Calu3 (cell line): ENCODE data around the gene ACSM2A. TPM values are rescaled to one million over a fixed set of nuclear protein-coding genes. Genes with fewer than 3 reads are reported as not detected.
"Not testable (repeated sequence)": the region's sequence is repeated elsewhere in the genome, so short reads cannot be mapped to it uniquely, and the experiment has no call there.

Source experiments
- BruUV-seq: library from RNA; stranded (reverse); fragments of 400-500 nt; replicated peaks from 2 replicates; lab custom pipeline; 2021; lab: Mats Ljungman, UMichigan
- CTCF ChIA-PET: fragments of 300-600 bp; sonication (Branson Sonifier 250); formaldehyde crosslinking; loops from one replicate; lab custom pipeline; 2022; ENCODE audit warnings: antibody characterized with exemption; lab: Charles Lee
- DNase-seq: peaks from one replicate; pipeline ENCODE4 v3.0.0; 2022
- H3K27ac Mint-ChIP-seq: one replicate; pipeline ENCODE4 v1.8.0; 2022; ENCODE audit warnings: mixed read lengths; ENCODE audit not compliant: unreplicated experiment
- H3K27me3 Mint-ChIP-seq: one replicate; pipeline ENCODE4 v1.8.0; 2022; ENCODE audit warnings: mixed read lengths; ENCODE audit not compliant: unreplicated experiment
- H3K36me3 Mint-ChIP-seq: one replicate; pipeline ENCODE4 v1.8.0; 2022; ENCODE audit warnings: mild to moderate bottlenecking, moderate library complexity, mixed read lengths; ENCODE audit not compliant: insufficient read depth, unreplicated experiment
- H3K4me1 Mint-ChIP-seq: one replicate; pipeline ENCODE4 v1.8.0; 2022; ENCODE audit warnings: mild to moderate bottlenecking, low read depth, mixed read lengths; ENCODE audit not compliant: unreplicated experiment
- H3K4me3 Mint-ChIP-seq: one replicate; pipeline ENCODE4 v1.8.0; 2022; ENCODE audit warnings: mild to moderate bottlenecking, low read depth, moderate library complexity, mixed read lengths; ENCODE audit not compliant: unreplicated experiment
- H3K9me3 Mint-ChIP-seq: one replicate; pipeline ENCODE4 v1.8.0; 2022; ENCODE audit warnings: low read depth, mixed read lengths; ENCODE audit not compliant: unreplicated experiment
- CTCF ChIP-seq: fragments of 200-600 bp; IDR thresholded peaks from one replicate; pipeline ENCODE4 v1.8.0; 2022; ENCODE audit warnings: antibody characterized with exemption; ENCODE audit not compliant: unreplicated experiment
- intact Hi-C: fragments of 100-400 bp; cut with micrococcal nuclease; formaldehyde crosslinking; loops from one replicate; pipeline ENCODE4 v1.10.0; 2022; ENCODE audit not compliant: unreplicated experiment
- total RNA-seq: library from RNA; stranded (reverse); gene quantifications from 2 replicates; pipeline ENCODE4 v1.2.3, GENCODE V29; 2022

Gene ACSM2A
- total RNA-seq, 1 experiment from 2014 or later, result not detected

- peaks cover 39% of the 10 kb centered on the region for H3K27me3 Mint-ChIP-seq
- H3K9me3 Mint-ChIP-seq, result no peaks in the 10 kb centered on the region
- H3K4me1 Mint-ChIP-seq, result no peaks in the 10 kb centered on the region
- intact Hi-C loops, result loop anchor here (10.0 kb wide), 1 partner anchor 171 kb away; no protein-coding TSS in a partner anchor
- DNase-seq, result no peak
- CTCF ChIA-PET, result no interaction called here
- no peaks in the 10 kb centered on the region for H3K36me3 Mint-ChIP-seq
- H3K4me3 Mint-ChIP-seq, result no peak overlapping the region
- no TSS peak for BruUV-seq
- no peak for TF ChIP-seq CTCF
- no peak overlapping the region for H3K27ac Mint-ChIP-seq
These were observed 27.0 kb upstream of the ACSM2A start for GRCh38 chr16:20424129-20424866.

GRCh38 chr16:20427401-20427797, 23.9 kb upstream of the ACSM2A start:
- not testable (repeated sequence) for H3K36me3 Mint-ChIP-seq, H3K4me1 Mint-ChIP-seq, H3K9me3 Mint-ChIP-seq, BruUV-seq, DNase-seq, H3K4me3 Mint-ChIP-seq, H3K27ac Mint-ChIP-seq
- CTCF ChIA-PET, result interaction anchor here (0.7 kb wide), 1 partner anchor 1246 kb away, joined by 4 read pairs; no protein-coding TSS in a partner anchor
- intact Hi-C loops, result loop anchor here (10.0 kb wide), 1 partner anchor 167 kb away; no protein-coding TSS in a partner anchor
- H3K27me3 Mint-ChIP-seq, result peaks cover 54% of the 10 kb centered on the region

GRCh38 chr16:20429499-20429898, 21.8 kb upstream of the ACSM2A start:
- H3K9me3 Mint-ChIP-seq, DNase-seq, H3K36me3 Mint-ChIP-seq, H3K4me3 Mint-ChIP-seq, H3K4me1 Mint-ChIP-seq, BruUV-seq, H3K27ac Mint-ChIP-seq: not testable (repeated sequence)
- intact Hi-C loops, result loop anchor here (10.0 kb wide), 1 partner anchor 165 kb away; no protein-coding TSS in a partner anchor
- peaks cover 39% of the 10 kb centered on the region for H3K27me3 Mint-ChIP-seq
- CTCF ChIA-PET, result interaction anchor here (0.6 kb wide), 1 partner anchor 44 kb away, joined by 4 read pairs; no protein-coding TSS in a partner anchor

GRCh38 chr16:20430480-20430879, 20.8 kb upstream of the ACSM2A start:
- H3K9me3 Mint-ChIP-seq, H3K36me3 Mint-ChIP-seq, CTCF ChIA-PET, DNase-seq, intact Hi-C loops, H3K27ac Mint-ChIP-seq, H3K4me3 Mint-ChIP-seq, H3K4me1 Mint-ChIP-seq, BruUV-seq: not testable (repeated sequence)
- H3K27me3 Mint-ChIP-seq, result peaks cover 36% of the 10 kb centered on the region

GRCh38 chr16:20430948-20431347, 20.4 kb upstream of the ACSM2A start:
- H3K27ac Mint-ChIP-seq, result no peak overlapping the region
- H3K27me3 Mint-ChIP-seq, result peaks cover 36% of the 10 kb centered on the region
- intact Hi-C loops, result no loop called here

GRCh38 chr16:20438950-20439349, 12.4 kb upstream of the ACSM2A start:
- intact Hi-C loops, result not testable (repeated sequence)

More at GRCh38 chr16:20430948-20431347, 20.4 kb upstream of the ACSM2A start:
- Mint-ChIP-seq H3K4me1 (no peaks in the 10 kb centered on the region), H3K36me3 (no peaks in the 10 kb centered on the region), H3K4me3 (no peak overlapping the region), H3K9me3 (no peaks in the 10 kb centered on the region)
- CTCF ChIA-PET, result no interaction called here
- no peak for TF ChIP-seq CTCF
- no TSS peak for BruUV-seq
- no peak for DNase-seq

GRCh38 chr16:20439820-20440231, 11.5 kb upstream of the ACSM2A start:
- CTCF ChIA-PET, H3K27ac Mint-ChIP-seq, H3K9me3 Mint-ChIP-seq, H3K36me3 Mint-ChIP-seq, H3K4me3 Mint-ChIP-seq, H3K4me1 Mint-ChIP-seq, BruUV-seq, H3K27me3 Mint-ChIP-seq, intact Hi-C loops, DNase-seq: not testable (repeated sequence)

More at GRCh38 chr16:20438950-20439349, 12.4 kb upstream of the ACSM2A start:
- CTCF ChIA-PET, H3K4me3 Mint-ChIP-seq, H3K27ac Mint-ChIP-seq, DNase-seq, H3K27me3 Mint-ChIP-seq, H3K36me3 Mint-ChIP-seq, BruUV-seq, H3K4me1 Mint-ChIP-seq, H3K9me3 Mint-ChIP-seq: not testable (repeated sequence)

GRCh38 chr16:20440731-20441130, 10.6 kb upstream of the ACSM2A start:
- H3K27me3 Mint-ChIP-seq, H3K27ac Mint-ChIP-seq, H3K4me1 Mint-ChIP-seq, DNase-seq, H3K4me3 Mint-ChIP-seq, intact Hi-C loops, H3K36me3 Mint-ChIP-seq, BruUV-seq, H3K9me3 Mint-ChIP-seq: not testable (repeated sequence)
- CTCF ChIA-PET, result interaction anchor here (0.6 kb wide), 1 partner anchor 20 kb away, joined by 4 read pairs; no protein-coding TSS in a partner anchor
